Effector memory CD4-positive, alpha-beta T cell (primary cell): ENCODE data around the gene MEA1.

Experiments used
- DNase-seq, 3 donors: peaks; one replicate each; pipeline ENCODE4 v3.0.0-alpha.2; 2020
- H3K27ac ChIP-seq: 2 replicates; pipeline ENCODE4 v1.7.0; 2013; ENCODE audit warnings: mild to moderate bottlenecking, low read length, moderate library complexity; ENCODE audit not compliant: insufficient read depth, poor library complexity, severe bottlenecking
- H3K27me3 ChIP-seq: replicated peaks from 2 replicates; pipeline ENCODE4 v1.7.0; 2013; ENCODE audit warnings: mild to moderate bottlenecking, low read length; ENCODE audit not compliant: insufficient read depth, control insufficient read depth, poor library complexity, severe bottlenecking
- H3K36me3 ChIP-seq: 2 replicates; pipeline ENCODE4 v1.7.0; 2013; ENCODE audit warnings: mild to moderate bottlenecking, low read length, moderate library complexity; ENCODE audit not compliant: control insufficient read depth, insufficient read depth
- H3K4me1 ChIP-seq: 2 replicates; pipeline ENCODE4 v1.7.0; 2013; ENCODE audit warnings: low read length, mild to moderate bottlenecking; ENCODE audit not compliant: control insufficient read depth, insufficient read depth, poor library complexity, severe bottlenecking
- H3K4me3 ChIP-seq: 2 replicates; pipeline ENCODE4 v1.7.0; 2013; ENCODE audit warnings: low read length, low read depth, mild to moderate bottlenecking; ENCODE audit not compliant: insufficient read depth, poor library complexity, severe bottlenecking
- H3K9me3 ChIP-seq: 2 replicates; pipeline ENCODE4 v1.7.0; 2013; ENCODE audit warnings: mild to moderate bottlenecking, low read length, moderate library complexity; ENCODE audit not compliant: control insufficient read depth
- total RNA-seq, 3 donors: gene quantifications; one replicate each; lab custom pipeline; 2026; lab: John Stamatoyannopoulos, UW

MEA1 gene
- 11.7 to 17.1 (median 17.0) reads per million in 3 donors for total RNA-seq

DNA sequence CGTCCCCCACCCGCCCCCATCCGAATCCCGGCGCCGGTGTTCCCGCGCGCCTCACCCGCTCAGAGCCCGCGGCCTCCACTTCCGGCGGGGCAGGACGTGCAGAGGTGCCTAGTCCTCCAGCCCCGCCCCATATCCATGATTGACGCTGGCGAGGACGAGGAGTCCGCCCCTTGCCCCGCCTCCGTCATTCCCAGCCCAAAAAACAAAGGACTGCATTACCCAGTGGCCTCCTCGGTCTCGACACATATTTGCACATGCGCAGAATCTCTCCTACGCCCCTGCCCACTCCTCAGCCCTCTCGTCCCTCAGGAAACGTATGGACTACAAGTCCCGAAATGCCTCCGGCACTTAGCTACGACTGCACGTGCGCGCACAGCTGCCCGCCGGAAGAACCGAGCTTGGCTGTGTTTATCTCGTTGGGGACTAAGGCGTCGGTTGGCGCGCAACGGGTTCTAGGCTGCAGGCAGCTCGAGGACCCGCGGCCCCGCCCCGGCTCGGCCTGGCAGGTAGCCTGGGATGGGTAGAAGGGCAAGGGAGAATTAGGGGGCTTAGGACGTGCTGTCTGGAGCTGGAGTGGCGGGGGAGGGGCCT is at the start of gene MEA1, which contains the start of gene KLHDC3:
MEA1 (minus strand) TSS at position 104 of the 591 bp plus-strand sequence. CDS start 133 bp downstream, outside the sequence.
KLHDC3 (plus strand) TSS at position 407 of the 591 bp plus-strand sequence. CDS start 2,944 bp downstream, outside the sequence.
- Histone ChIP-seq H3K4me3 (peak within 1 kb of the TSS; percentile 80), H3K9me3 (no peaks in the 10 kb centered on the region), H3K27me3 (no peaks in the 10 kb centered on the region), H3K36me3 (peaks cover 48% of the 10 kb centered on the region), H3K27ac (peak within 1 kb of the TSS; percentile 79), H3K4me1 (peaks cover 23% of the 10 kb centered on the region)
- DNase-seq = peak; percentile 98 to 99 (median 99)

DNA sequence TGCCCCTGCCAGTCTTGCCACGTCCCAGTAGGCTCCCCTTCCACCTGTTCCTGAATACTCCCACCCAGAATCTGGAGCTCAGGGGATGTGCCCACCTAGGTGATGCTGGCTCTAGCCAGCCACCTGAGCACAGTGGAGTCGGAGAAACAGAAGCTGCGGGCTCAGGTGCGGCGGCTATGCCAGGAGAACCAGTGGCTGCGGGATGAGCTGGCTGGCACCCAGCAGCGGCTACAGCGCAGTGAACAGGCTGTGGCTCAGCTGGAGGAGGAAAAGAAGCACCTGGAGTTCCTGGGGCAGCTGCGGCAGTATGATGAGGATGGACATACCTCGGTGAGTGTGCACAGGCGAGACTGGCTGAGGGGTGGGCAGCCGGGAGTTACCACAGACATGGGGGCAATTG is 49.1 kb upstream of the MEA1 start:
- Histone ChIP-seq H3K4me3 (no peak overlapping the region), H3K4me1 (peaks cover 22% of the 10 kb centered on the region), H3K27me3 (no peaks in the 10 kb centered on the region), H3K9me3 (no peaks in the 10 kb centered on the region), H3K36me3 (peaks cover 11% of the 10 kb centered on the region), H3K27ac (no peak overlapping the region)
- no peak for DNase-seq

- no peak for DNase-seq
- Histone ChIP-seq H3K27ac (no peak overlapping the region), H3K9me3 (no peaks in the 10 kb centered on the region), H3K36me3 (peaks cover 11% of the 10 kb centered on the region), H3K4me1 (peaks cover 22% of the 10 kb centered on the region), H3K4me3 (no peak overlapping the region), H3K27me3 (no peaks in the 10 kb centered on the region)
Observed at GRCh38 chr6:43061861-43062260, 48.1 kb upstream of the MEA1 start.

- no peaks in the 10 kb centered on the region for H3K9me3 ChIP-seq
- no peak overlapping the region for H3K27ac ChIP-seq
- DNase-seq = no peak
Observed at GRCh38 chr6:43060755-43061633, 47.2 kb upstream of the MEA1 start.

DNA sequence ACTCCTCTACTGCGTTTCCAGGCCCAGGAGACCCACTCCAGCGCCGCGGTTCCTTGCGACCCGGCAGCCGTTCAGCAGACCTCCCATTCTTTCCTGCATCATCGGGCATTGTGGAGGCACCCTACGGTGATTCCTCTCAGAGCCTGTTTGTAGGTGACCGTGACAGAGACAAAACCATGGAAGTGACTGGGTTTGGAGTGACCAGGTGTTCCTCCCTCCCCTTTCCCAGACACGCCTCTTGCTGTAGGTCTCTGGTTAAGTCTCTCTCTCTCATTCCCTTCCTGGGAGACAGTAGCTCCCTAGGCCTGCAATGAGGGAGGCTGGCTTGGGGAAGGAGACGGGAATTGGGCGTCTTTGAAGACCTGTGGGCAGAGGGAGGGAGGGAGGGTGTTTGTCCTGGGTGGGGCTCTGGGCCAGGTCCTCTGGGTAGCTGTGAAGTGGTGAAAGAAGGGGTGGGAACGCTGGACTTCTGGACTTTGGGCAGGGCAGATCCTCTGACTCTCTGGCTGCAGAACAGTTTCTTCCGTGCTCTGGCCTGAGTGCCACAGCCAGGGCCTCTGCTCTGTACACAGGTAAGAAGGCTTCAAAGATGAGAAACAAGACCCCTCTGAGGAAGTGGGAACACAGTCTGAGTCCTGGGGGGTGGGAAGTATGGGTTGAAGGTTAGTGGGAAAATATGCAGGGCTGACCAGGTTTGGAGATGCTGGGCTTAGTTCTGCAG is 46.4 kb upstream of the MEA1 start:
- Histone ChIP-seq H3K36me3 (peaks cover 17% of the 10 kb centered on the region), H3K4me1 (peaks cover 22% of the 10 kb centered on the region), H3K9me3 (no peaks in the 10 kb centered on the region), H3K27ac (peak overlapping the region; percentile 89), H3K4me3 (peak overlapping the region; percentile 97), H3K27me3 (no peaks in the 10 kb centered on the region)
- no peak for DNase-seq

More at GRCh38 chr6:43060755-43061633, 47.2 kb upstream of the MEA1 start:
- Histone ChIP-seq H3K36me3 (peaks cover 15% of the 10 kb centered on the region), H3K27me3 (no peaks in the 10 kb centered on the region), H3K4me3 (no peak overlapping the region), H3K4me1 (peaks cover 22% of the 10 kb centered on the region)

GRCh38 chr6:43059168-43060033 is 45.7 kb upstream of the MEA1 start, which contains the start of the genes KLC4 and MRPL2:
Gene KLC4 (plus strand): TSS chr6:43059631. CDS start chr6:43061336, 1,705 bp downstream.
Gene MRPL2 (minus strand): TSS chr6:43059434. CDS start chr6:43059381, 53 bp downstream.
- no peaks in the 10 kb centered on the region for H3K27me3 ChIP-seq
- H3K9me3 ChIP-seq = no peaks in the 10 kb centered on the region
- H3K4me3 ChIP-seq = peak within 1 kb of the TSS; percentile 97
- peaks cover 22% of the 10 kb centered on the region for H3K4me1 ChIP-seq
- peak; percentile 93 to 98 (median 96) for DNase-seq
- H3K27ac ChIP-seq = peak within 1 kb of the TSS; percentile 89
- H3K36me3 ChIP-seq = peaks cover 17% of the 10 kb centered on the region

- H3K9me3 ChIP-seq = no peaks in the 10 kb centered on the region
- peak overlapping the region; percentile 97 for H3K4me3 ChIP-seq
- peak overlapping the region; percentile 89 for H3K27ac ChIP-seq
- H3K27me3 ChIP-seq = no peaks in the 10 kb centered on the region
- no peak for DNase-seq
- H3K36me3 ChIP-seq = peaks cover 17% of the 10 kb centered on the region
- H3K4me1 ChIP-seq = peaks cover 26% of the 10 kb centered on the region
Observed at GRCh38 chr6:43058531-43058930, 44.8 kb upstream of the MEA1 start.

GRCh38 chr6:43055966-43056365 is 42.2 kb upstream of the MEA1 start:
- Histone ChIP-seq H3K36me3 (peaks cover 12% of the 10 kb centered on the region), H3K27ac (no peak overlapping the region), H3K9me3 (no peaks in the 10 kb centered on the region), H3K27me3 (no peaks in the 10 kb centered on the region), H3K4me1 (peaks cover 37% of the 10 kb centered on the region), H3K4me3 (no peak overlapping the region)
- no peak for DNase-seq
